Measurements from ENCODE around the gene TXNDC16.

Gene TXNDC16

GRCh38 chr14:52422650-52423356 lies 129.5 kb downstream of the TXNDC16 start:
- TF ChIP-seq ZFP37 (tag by site-specific recombination; IDR thresholded peaks at IDR 0.05) (no peak), ZNF221 (tag by site-specific recombination; IDR thresholded peaks at IDR 0.05; ENCODE audit: borderline replicate concordance) (no peak), ZNF133 (tag by site-specific recombination; IDR thresholded peaks at IDR 0.05) (no peak), ZNF350 (tag by site-specific recombination; IDR thresholded peaks at IDR 0.05) (no peak), ZBTB8A (tag by site-specific recombination; IDR thresholded peaks at IDR 0.05) (no peak), ZNF155 (tag by site-specific recombination; IDR thresholded peaks at IDR 0.05) (no peak), ZNF184 (tag by site-specific recombination; IDR thresholded peaks at IDR 0.05) (no peak)
- POLR2A ChIA-PET: no interaction called here
- peaks cover 6% of the 10 kb centered on the region for H3K4me1 ChIP-seq (ENCODE audit: control insufficient read depth, insufficient read depth, low read length)
- H3K9me3 ChIP-seq (ENCODE audit: control insufficient read depth, insufficient read depth, low read depth, low read length): no peaks in the 10 kb centered on the region
- H3K27ac ChIP-seq (ENCODE audit: extremely low read depth, low read depth, low read length): no peak overlapping the region
- H3K36me3 ChIP-seq (ENCODE audit: control insufficient read depth in 2 of 2, insufficient read depth in 1 of 2, low read length in 2 of 2): no peaks in the 10 kb centered on the region
- H3K4me3 ChIP-seq (ENCODE audit: low read depth, low read length): no peak overlapping the region
- CTCF ChIA-PET: interaction anchor here (0.7 to 1.4 kb wide), 4 partner anchors 18 to 205 kb away, joined by 3 to 4 read pairs (median 3); no protein-coding TSS in a partner anchor

GRCh38 chr14:52417139-52417538 lies 135.2 kb downstream of the TXNDC16 start:
- Histone ChIP-seq H3K36me3 (ENCODE audit: control insufficient read depth in 2 of 2, insufficient read depth in 1 of 2, low read length in 2 of 2) (no peaks in the 10 kb centered on the region), H3K4me3 (ENCODE audit: low read depth, low read length) (no peak overlapping the region), H3K4me1 (ENCODE audit: control insufficient read depth, insufficient read depth, low read length) (no peaks in the 10 kb centered on the region), H3K27ac (ENCODE audit: extremely low read depth, low read depth, low read length) (no peak overlapping the region), H3K9me3 (ENCODE audit: control insufficient read depth, insufficient read depth, low read depth, low read length) (no peaks in the 10 kb centered on the region)
- TF ChIP-seq ZNF23 (tag by site-specific recombination; IDR thresholded peaks at IDR 0.05; ENCODE audit: borderline replicate concordance): no peak
- no peak for TF ChIP-seq ZNF555 (tag by site-specific recombination; conservative IDR thresholded peaks at IDR 0.05)
- TF ChIP-seq YY1 (tag by site-specific recombination; IDR thresholded peaks at IDR 0.05): no peak
- no peak for TF ChIP-seq ZNF76 (tag by site-specific recombination; IDR thresholded peaks at IDR 0.05; ENCODE audit: borderline replicate concordance, low read depth)
- no peak for TF ChIP-seq ZNF394 (tag by site-specific recombination; IDR thresholded peaks at IDR 0.05; ENCODE audit: borderline replicate concordance)
- no peak for TF ChIP-seq ZNF184 (tag by site-specific recombination; IDR thresholded peaks at IDR 0.05)
- no peak for TF ChIP-seq ZNF239 (tag by site-specific recombination; IDR thresholded peaks at IDR 0.05)
- TF ChIP-seq ZNF549 (tag by site-specific recombination; IDR thresholded peaks at IDR 0.05): no peak
- no peak for TF ChIP-seq ZNF112 (tag by site-specific recombination; IDR thresholded peaks at IDR 0.05)
- TF ChIP-seq ZNF26 (tag by site-specific recombination; IDR thresholded peaks at IDR 0.05): no peak
- no peak for TF ChIP-seq ZBTB10 (tag by site-specific recombination; IDR thresholded peaks at IDR 0.05)
- no peak for TF ChIP-seq ZNF362 (tag by site-specific recombination; IDR thresholded peaks at IDR 0.05)
- no peak for TF ChIP-seq ZNF48 (tag by site-specific recombination; IDR thresholded peaks at IDR 0.05)
- no peak for TF ChIP-seq RBAK (tag by site-specific recombination; IDR thresholded peaks at IDR 0.05)
- no peak for TF ChIP-seq KLF1 (tag by site-specific recombination; IDR thresholded peaks at IDR 0.05)
- ChIA-PET POLR2A (no interaction called here), CTCF (interaction anchor here (0.7 to 1.1 kb wide), 2 partner anchors 41 to 403 kb away, joined by 3 to 5 read pairs; no protein-coding TSS in a partner anchor)

All from HEK293 (cell line).